Activated B cell treated with CpG ODN at 0.5 μM for 24 hours (primary cell): ENCODE measurements around the gene ITGAV. TPM values are rescaled to one million over a fixed set of nuclear protein-coding genes. Genes with fewer than 3 reads are reported as not detected.

Source experiments
- ATAC-seq: fragments of 200-7000 bp; cut with Tn5 transposase; one replicate; pipeline ENCODE4 v1.10.0; 2021; ENCODE audit warnings: low read depth, mild to moderate bottlenecking, moderate library complexity
- CTCF ChIA-PET: fragments of 350-600 bp; sonication (Branson Sonifier 250); formaldehyde crosslinking; loops from one replicate; lab custom pipeline; 2021; ENCODE audit warnings: antibody characterized with exemption; lab: Charles Lee
- POLR2A ChIA-PET: fragments of 350-600 bp; sonication (Branson Sonifier 250); formaldehyde crosslinking; loops from one replicate; lab custom pipeline; 2021; ENCODE audit warnings: antibody characterized with exemption; lab: Charles Lee
- DNase-seq: peaks from one replicate; pipeline ENCODE4 v3.0.0; 2022
- H3K27ac Mint-ChIP-seq: one replicate; pipeline ENCODE4 v1.8.0; 2020; ENCODE audit warnings: mixed read lengths
- H3K27me3 Mint-ChIP-seq: one replicate; pipeline ENCODE4 v1.8.0; 2021; ENCODE audit warnings: mixed read lengths
- H3K36me3 Mint-ChIP-seq: one replicate; pipeline ENCODE4 v1.8.0; 2021; ENCODE audit warnings: low read depth, mixed read lengths
- H3K4me1 Mint-ChIP-seq: one replicate; pipeline ENCODE4 v1.8.0; 2021; ENCODE audit warnings: mixed read lengths
- H3K4me3 Mint-ChIP-seq: one replicate; pipeline ENCODE4 v1.8.0; 2020; ENCODE audit warnings: mild to moderate bottlenecking, mixed read lengths
- H3K9me3 Mint-ChIP-seq: one replicate; pipeline ENCODE4 v1.8.0; 2020; ENCODE audit warnings: mixed read lengths
- intact Hi-C: fragments of 100-400 bp; cut with micrococcal nuclease; formaldehyde crosslinking; loops from one replicate; pipeline ENCODE4 v1.15.1; 2024
- total RNA-seq: library from RNA; stranded (reverse); gene quantifications from 2 replicates; pipeline ENCODE4 v1.2.3, GENCODE V29; 2022
- TF ChIP-seq, protein P1 (sequence below): fragments of 200-600 bp; IDR thresholded peaks from one replicate; pipeline ENCODE4 v1.8.0; 2022; ENCODE audit warnings: antibody characterized with exemption, mild to moderate bottlenecking

ITGAV gene
- total RNA-seq, 1 donor from 2014 or later: 4.1 TPM

GRCh38 chr2:186603286-186603685 is 13.4 kb downstream of the ITGAV start:
- intact Hi-C loops: no loop called here
- Mint-ChIP-seq H3K27me3 (no peaks in the 10 kb centered on the region), H3K4me3 (no peak overlapping the region), H3K4me1 (no peaks in the 10 kb centered on the region), H3K36me3 (no peaks in the 10 kb centered on the region), H3K9me3 (no peaks in the 10 kb centered on the region), H3K27ac (no peak overlapping the region)
- ChIA-PET CTCF (no interaction called here), POLR2A (no interaction called here)
- TF ChIP-seq, protein P1, sequence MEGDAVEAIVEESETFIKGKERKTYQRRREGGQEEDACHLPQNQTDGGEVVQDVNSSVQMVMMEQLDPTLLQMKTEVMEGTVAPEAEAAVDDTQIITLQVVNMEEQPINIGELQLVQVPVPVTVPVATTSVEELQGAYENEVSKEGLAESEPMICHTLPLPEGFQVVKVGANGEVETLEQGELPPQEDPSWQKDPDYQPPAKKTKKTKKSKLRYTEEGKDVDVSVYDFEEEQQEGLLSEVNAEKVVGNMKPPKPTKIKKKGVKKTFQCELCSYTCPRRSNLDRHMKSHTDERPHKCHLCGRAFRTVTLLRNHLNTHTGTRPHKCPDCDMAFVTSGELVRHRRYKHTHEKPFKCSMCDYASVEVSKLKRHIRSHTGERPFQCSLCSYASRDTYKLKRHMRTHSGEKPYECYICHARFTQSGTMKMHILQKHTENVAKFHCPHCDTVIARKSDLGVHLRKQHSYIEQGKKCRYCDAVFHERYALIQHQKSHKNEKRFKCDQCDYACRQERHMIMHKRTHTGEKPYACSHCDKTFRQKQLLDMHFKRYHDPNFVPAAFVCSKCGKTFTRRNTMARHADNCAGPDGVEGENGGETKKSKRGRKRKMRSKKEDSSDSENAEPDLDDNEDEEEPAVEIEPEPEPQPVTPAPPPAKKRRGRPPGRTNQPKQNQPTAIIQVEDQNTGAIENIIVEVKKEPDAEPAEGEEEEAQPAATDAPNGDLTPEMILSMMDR: no peak
- DNase-seq (no peak), ATAC-seq (no peak)

GRCh38 chr2:186605041-186605440 is 15.2 kb downstream of the ITGAV start:
- DNase-seq (no peak), ATAC-seq (no peak)
- intact Hi-C loops: no loop called here
- ChIA-PET CTCF (no interaction called here), POLR2A (no interaction called here)
- H3K4me1 Mint-ChIP-seq: no peaks in the 10 kb centered on the region
- H3K9me3 Mint-ChIP-seq: no peaks in the 10 kb centered on the region
- TF ChIP-seq, protein P1: no peak
- H3K4me3 Mint-ChIP-seq: no peak overlapping the region
- no peak overlapping the region for H3K27ac Mint-ChIP-seq
- no peaks in the 10 kb centered on the region for H3K27me3 Mint-ChIP-seq
- H3K36me3 Mint-ChIP-seq: no peaks in the 10 kb centered on the region

DNA sequence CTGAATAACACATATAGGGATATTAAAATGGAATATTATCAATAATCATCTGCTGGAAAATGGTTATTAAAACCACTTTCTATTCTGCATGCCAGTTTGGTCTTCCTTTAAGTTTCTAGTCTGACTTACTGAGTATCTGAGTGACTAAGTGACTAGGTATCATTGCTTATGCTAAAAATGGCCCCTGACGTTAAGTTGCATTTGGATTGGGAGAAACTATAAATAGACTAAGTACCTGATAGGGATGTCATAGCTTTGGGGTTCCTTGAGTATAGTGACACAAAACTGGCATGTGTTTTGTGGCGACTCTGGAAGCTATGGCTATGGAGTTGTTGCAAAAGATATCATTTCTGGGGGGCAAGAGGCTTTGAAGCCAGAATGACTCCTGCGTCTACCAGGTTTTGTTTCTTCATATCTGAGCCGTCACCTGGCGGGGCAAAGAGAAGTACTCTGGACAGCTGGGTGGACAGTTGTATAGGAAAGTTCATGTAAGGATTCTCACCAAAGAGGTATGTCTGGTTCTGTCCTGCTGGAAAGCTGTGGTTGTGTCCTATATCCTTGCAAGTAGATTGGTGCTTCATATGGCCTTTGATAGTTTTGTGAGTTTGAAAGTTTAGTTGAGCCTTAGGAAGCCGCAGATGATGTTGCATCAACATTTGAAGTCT is 17.9 kb downstream of the ITGAV start:
- H3K27me3 Mint-ChIP-seq: no peaks in the 10 kb centered on the region

DNA sequence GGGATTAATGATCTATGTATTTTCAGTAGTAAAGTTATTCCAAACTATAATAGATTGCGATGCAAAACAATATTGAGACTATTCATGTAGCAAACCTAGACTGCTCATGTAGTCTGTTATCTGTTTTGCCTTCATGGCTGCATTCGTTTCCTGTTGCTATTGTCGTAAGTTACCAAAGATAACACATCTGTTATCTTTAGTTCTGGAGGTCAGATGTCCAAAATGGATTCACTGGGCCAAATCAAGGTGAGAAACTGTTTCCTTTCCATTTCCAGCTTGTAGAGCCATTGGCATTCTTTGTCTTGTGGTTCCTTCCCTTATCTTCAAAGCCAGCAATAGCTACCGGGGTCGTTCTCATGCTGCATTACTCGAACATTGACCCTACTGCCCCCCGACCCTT is 20.9 kb downstream of the ITGAV start:
- H3K9me3 Mint-ChIP-seq: no peaks in the 10 kb centered on the region
- no peak overlapping the region for H3K4me3 Mint-ChIP-seq
- intact Hi-C loops: no loop called here
- H3K36me3 Mint-ChIP-seq: no peaks in the 10 kb centered on the region
- no peaks in the 10 kb centered on the region for H3K4me1 Mint-ChIP-seq
- DNase-seq (no peak), ATAC-seq (no peak)
- no peaks in the 10 kb centered on the region for H3K27me3 Mint-ChIP-seq
- ChIA-PET POLR2A (no interaction called here), CTCF (no interaction called here)
- H3K27ac Mint-ChIP-seq: no peak overlapping the region
- TF ChIP-seq, protein P1: no peak

More for the DNA sequence above, 17.9 kb downstream of the ITGAV start:
- intact Hi-C loops: loop anchor here (2.0 kb wide), 1 partner anchor 13 kb away; no protein-coding TSS in a partner anchor
- CTCF ChIA-PET: no interaction called here
- POLR2A ChIA-PET: interaction anchor here (0.8 kb wide), 1 partner anchor 18 kb away, joined by 3 read pairs; the partner anchor contains the start of gene ITGAV
- DNase-seq: no peak
- ATAC-seq: no peak
- Mint-ChIP-seq H3K36me3 (no peaks in the 10 kb centered on the region), H3K4me3 (no peak overlapping the region), H3K27ac (no peak overlapping the region), H3K9me3 (no peaks in the 10 kb centered on the region), H3K4me1 (no peaks in the 10 kb centered on the region)
- TF ChIP-seq, protein P1: no peak

- ChIA-PET POLR2A (no interaction called here), CTCF (no interaction called here)
- Mint-ChIP-seq H3K27ac (no peak overlapping the region), H3K36me3 (no peaks in the 10 kb centered on the region), H3K27me3 (no peaks in the 10 kb centered on the region), H3K4me1 (no peaks in the 10 kb centered on the region), H3K4me3 (no peak overlapping the region), H3K9me3 (no peaks in the 10 kb centered on the region)
- TF ChIP-seq, protein P1: no peak
- ATAC-seq: no peak
- intact Hi-C loops: no loop called here
- no peak for DNase-seq
These were observed 21.7 kb downstream of the ITGAV start for GRCh38 chr2:186611526-186611925.
